Left ventricle myocardium inferior (tissue), 1 donor: ENCODE measurements around the gene CHRDL2. TPM values are rescaled to one million over a fixed set of nuclear protein-coding genes. Genes with fewer than 3 reads are reported as not detected.

Experiments
- DNase-seq: peaks from one replicate; pipeline ENCODE4 v3.0.0-alpha.2; 2020
- H3K27ac ChIP-seq: fragments of 200-600 bp; replicated peaks from 2 replicates; pipeline ENCODE4 v1.8.0; 2021
- H3K27me3 ChIP-seq: fragments of 200-600 bp; 2 replicates; pipeline ENCODE4 v1.8.0; 2021; ENCODE audit warnings: low read depth
- H3K36me3 ChIP-seq: fragments of 200-600 bp; 2 replicates; pipeline ENCODE4 v1.8.0; 2021
- H3K4me1 ChIP-seq: fragments of 200-600 bp; 2 replicates; pipeline ENCODE4 v1.8.0; 2021
- H3K4me3 ChIP-seq: fragments of 200-600 bp; 2 replicates; pipeline ENCODE4 v1.8.0; 2021; ENCODE audit warnings: mild to moderate bottlenecking, moderate library complexity
- H3K9me3 ChIP-seq: fragments of 200-600 bp; replicated peaks from 2 replicates; pipeline ENCODE4 v1.8.0; 2021
- intact Hi-C: fragments of 100-400 bp; cut with micrococcal nuclease; formaldehyde crosslinking; loops from one replicate; pipeline ENCODE4 v1.11.0; 2022
- total RNA-seq: library from RNA; stranded (reverse); fragmentation: NEBNext Ultra II Directional; extraction: Animal tissue kit (Norgen Biotek cat#: 25700); gene quantifications from one replicate; pipeline ENCODE4 v1.2.1, GENCODE V29; 2021
- TF ChIP-seq, protein P1 (sequence below): fragments of 200-600 bp; IDR thresholded peaks from 2 replicates; pipeline ENCODE4 v1.8.0; 2021; ENCODE audit warnings: antibody characterized with exemption, mild to moderate bottlenecking, borderline replicate concordance
- donor health status: DM: no; HTN: yes; CAD: no; lungs with severe emphysema.

Gene CHRDL2
- total RNA-seq, 1 donor from 2014 or later = 6.5 TPM

DNA sequence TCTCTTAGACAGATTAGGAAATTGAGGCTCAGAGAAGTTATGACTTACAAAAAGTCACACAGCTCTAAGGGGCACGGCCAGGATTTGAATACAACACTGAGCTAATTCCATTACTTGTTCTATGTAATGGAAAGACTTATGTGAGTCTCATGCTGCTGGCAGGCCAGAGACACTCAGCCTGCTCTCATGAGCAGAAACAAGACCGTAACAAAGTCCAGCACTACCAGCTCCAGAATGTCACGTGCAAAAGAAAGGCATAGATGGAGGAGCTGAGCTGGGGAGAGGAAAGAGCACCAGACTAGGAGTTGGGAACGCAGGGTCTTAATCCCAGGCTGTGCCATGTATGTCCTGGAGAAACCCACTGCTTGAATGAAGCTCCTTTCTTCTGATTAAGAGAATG, 1.8 kb downstream of the CHRDL2 start:
- Histone ChIP-seq H3K27ac (no peak overlapping the region), H3K27me3 (peaks cover 52% of the 10 kb centered on the region), H3K4me1 (peaks cover 24% of the 10 kb centered on the region), H3K9me3 (no peaks in the 10 kb centered on the region), H3K36me3 (no peaks in the 10 kb centered on the region), H3K4me3 (peak overlapping the region; percentile 63)
- TF ChIP-seq, protein P1, sequence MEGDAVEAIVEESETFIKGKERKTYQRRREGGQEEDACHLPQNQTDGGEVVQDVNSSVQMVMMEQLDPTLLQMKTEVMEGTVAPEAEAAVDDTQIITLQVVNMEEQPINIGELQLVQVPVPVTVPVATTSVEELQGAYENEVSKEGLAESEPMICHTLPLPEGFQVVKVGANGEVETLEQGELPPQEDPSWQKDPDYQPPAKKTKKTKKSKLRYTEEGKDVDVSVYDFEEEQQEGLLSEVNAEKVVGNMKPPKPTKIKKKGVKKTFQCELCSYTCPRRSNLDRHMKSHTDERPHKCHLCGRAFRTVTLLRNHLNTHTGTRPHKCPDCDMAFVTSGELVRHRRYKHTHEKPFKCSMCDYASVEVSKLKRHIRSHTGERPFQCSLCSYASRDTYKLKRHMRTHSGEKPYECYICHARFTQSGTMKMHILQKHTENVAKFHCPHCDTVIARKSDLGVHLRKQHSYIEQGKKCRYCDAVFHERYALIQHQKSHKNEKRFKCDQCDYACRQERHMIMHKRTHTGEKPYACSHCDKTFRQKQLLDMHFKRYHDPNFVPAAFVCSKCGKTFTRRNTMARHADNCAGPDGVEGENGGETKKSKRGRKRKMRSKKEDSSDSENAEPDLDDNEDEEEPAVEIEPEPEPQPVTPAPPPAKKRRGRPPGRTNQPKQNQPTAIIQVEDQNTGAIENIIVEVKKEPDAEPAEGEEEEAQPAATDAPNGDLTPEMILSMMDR = no peak
- intact Hi-C loops = loop anchor here (10.0 kb wide), 1 partner anchor 95 kb away; no protein-coding TSS in a partner anchor
- DNase-seq = no peak

DNA sequence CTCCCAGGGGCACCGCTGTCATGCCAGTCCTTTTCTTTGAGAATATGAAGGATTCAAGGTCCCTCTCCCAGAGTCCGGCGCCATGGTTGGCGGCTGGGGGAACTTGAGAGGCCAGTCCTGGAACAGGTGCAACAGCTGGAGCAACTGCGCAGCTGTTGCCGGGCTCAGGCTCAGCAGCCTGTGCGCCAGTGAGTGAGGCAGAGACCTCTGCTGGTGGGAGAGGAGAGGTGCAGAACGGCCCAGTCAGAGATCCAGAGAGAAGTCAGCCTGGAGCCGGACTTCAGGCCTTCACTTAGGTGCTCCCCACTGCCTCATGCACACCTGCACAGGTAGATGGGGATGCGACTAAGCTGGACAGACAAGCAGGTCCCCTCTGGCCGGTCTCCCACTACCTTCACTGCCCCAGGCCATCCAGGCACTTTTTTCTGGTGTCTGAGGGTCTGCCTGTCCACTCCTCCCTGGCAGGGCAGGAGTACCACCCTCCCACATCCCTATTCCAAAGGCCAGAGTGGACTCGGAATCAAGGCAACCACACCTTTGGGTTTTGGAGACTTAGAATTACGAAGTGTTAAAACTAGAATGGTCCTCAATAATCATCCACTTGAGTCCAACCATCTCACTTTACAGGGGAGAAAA, 4.6 kb downstream of the CHRDL2 start:
- intact Hi-C loops = loop anchor here (10.0 kb wide), 1 partner anchor 92 kb away; no protein-coding TSS in a partner anchor
- Histone ChIP-seq H3K9me3 (no peaks in the 10 kb centered on the region), H3K27ac (peak overlapping the region; percentile 65), H3K4me3 (no peak overlapping the region), H3K27me3 (peaks cover 25% of the 10 kb centered on the region), H3K4me1 (peaks cover 22% of the 10 kb centered on the region), H3K36me3 (no peaks in the 10 kb centered on the region)
- peak; percentile 72 for DNase-seq
- TF ChIP-seq, protein P1 = peak; percentile 97

DNA sequence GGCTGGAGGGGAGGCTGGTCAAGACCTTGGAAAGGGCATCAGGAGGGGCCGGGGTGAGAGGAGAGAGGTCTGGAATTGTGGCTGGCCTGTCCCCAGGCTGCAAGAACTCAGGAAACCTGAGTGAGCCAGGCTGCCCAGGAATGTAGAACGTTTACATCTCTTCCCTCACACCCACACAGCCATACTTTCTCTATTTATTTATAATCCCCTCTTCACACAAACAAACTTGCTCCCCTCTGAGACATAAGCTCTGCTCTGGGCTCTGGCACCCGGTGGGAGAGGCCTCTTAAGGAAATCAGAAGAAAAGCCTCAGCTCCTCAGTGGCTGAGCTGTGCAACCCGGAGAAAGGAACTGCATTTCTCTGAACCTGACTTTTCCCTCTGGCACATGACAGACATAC, 5.5 kb downstream of the CHRDL2 start:
- no peak for DNase-seq
- H3K36me3 ChIP-seq = no peaks in the 10 kb centered on the region
- peak overlapping the region; percentile 65 for H3K27ac ChIP-seq
- intact Hi-C loops = loop anchor here (10.0 kb wide), 1 partner anchor 91 kb away; no protein-coding TSS in a partner anchor
- TF ChIP-seq, protein P1 = no peak
- peaks cover 27% of the 10 kb centered on the region for H3K4me1 ChIP-seq
- H3K9me3 ChIP-seq = no peaks in the 10 kb centered on the region
- H3K4me3 ChIP-seq = no peak overlapping the region
- peaks cover 17% of the 10 kb centered on the region for H3K27me3 ChIP-seq

DNA sequence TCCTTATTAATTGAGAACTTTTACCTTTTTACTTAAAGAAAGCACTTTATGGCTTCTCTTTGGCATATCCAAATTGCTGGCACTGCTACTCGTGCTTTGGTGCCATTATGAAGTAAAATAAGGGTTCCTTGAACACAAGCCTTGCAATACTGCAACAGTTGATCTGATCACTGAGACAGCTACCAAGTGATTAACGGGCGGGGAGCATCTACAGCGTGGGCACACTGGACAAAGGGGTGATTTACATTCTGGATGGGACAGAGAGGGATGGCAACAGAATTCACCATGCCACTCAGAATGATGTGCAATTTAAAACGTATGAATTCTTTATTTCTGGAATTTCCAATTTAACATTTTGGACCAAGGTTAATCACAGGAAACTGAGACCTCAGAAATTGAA, 7.7 kb downstream of the CHRDL2 start:
- Histone ChIP-seq H3K4me1 (peaks cover 40% of the 10 kb centered on the region), H3K27ac (no peak overlapping the region)
- intact Hi-C loops = loop anchor here (10.0 kb wide), 1 partner anchor 89 kb away; no protein-coding TSS in a partner anchor

DNA sequence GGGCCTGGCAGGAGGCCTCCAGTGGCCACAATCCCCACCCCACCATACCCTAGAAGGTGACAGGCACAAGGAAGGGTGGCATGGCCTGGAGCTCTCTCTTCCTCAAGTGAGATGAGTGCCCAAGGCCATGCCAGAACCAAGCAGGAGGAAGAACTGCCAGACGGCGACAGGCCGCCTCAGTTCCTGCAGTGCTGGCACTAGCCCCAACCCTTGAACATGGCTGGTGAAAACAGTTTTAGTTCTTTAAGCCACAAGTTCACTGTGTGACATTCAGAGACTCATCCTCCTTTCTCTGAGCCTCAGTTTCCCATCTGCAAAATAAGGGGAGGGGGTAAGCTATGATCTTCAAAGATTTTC, 9.8 kb downstream of the CHRDL2 start:
- no peaks in the 10 kb centered on the region for H3K9me3 ChIP-seq
- H3K27me3 ChIP-seq = no peaks in the 10 kb centered on the region
- intact Hi-C loops = loop anchor here (10.0 kb wide), 1 partner anchor 87 kb away; no protein-coding TSS in a partner anchor
- no peaks in the 10 kb centered on the region for H3K36me3 ChIP-seq
- no peak overlapping the region for H3K4me3 ChIP-seq
- peaks cover 42% of the 10 kb centered on the region for H3K4me1 ChIP-seq
- TF ChIP-seq, protein P1 = no peak
- peak overlapping the region; percentile 81 for H3K27ac ChIP-seq
- DNase-seq = no peak

More for the DNA sequence above, 7.7 kb downstream of the CHRDL2 start:
- H3K27me3 ChIP-seq = no peaks in the 10 kb centered on the region
- no peak for DNase-seq
- no peaks in the 10 kb centered on the region for H3K9me3 ChIP-seq
- no peaks in the 10 kb centered on the region for H3K36me3 ChIP-seq
- no peak overlapping the region for H3K4me3 ChIP-seq
- TF ChIP-seq, protein P1 = no peak
